HL-60 (cell line): ENCODE measurements around the gene DCHS2.

Source experiments
- CTCF ChIP-seq: IDR thresholded peaks from one replicate; pipeline ENCODE4 v1.5.1; 2011; ENCODE audit warnings: low read length, control low read depth, inconsistent platforms; ENCODE audit not compliant: insufficient read depth
- GABPA ChIP-seq: IDR thresholded peaks from 2 replicates; pipeline ENCODE4 v1.6.1; 2012; ENCODE audit warnings: low read depth
- POLR2AphosphoS5 ChIP-seq: IDR thresholded peaks from 2 replicates; pipeline ENCODE4 v1.6.1; 2012; ENCODE audit warnings: low read depth
- REST ChIP-seq: IDR thresholded peaks from 2 replicates; pipeline ENCODE4 v1.6.1; 2012; ENCODE audit warnings: low read depth; ENCODE audit not compliant: insufficient replicate concordance

- TF ChIP-seq CTCF, result no peak
- no peak for TF ChIP-seq POLR2AphosphoS5
- no peak for TF ChIP-seq REST
- no peak for TF ChIP-seq GABPA
These were observed 268.7 kb downstream of the DCHS2 start for GRCh38 chr4:154222875-154223274.
